Measurements from ENCODE around the gene HELZ.

GRCh38 chr17:67171560-67171959 lies 73.4 kb downstream of the HELZ start:
- TF ChIP-seq TEAD4 (IDR thresholded peaks at IDR 0.05; ENCODE audit: low read depth, low read length) (no peak), CHD1 (IDR thresholded peaks at IDR 0.05; ENCODE audit: low read depth, low read length) (no peak), POLR2A (IDR thresholded peaks at IDR 0.05; ENCODE audit: control extremely low read depth in 1 of 2, low read depth in 2 of 2, low read length in 2 of 2) (no peak), USF2 (IDR thresholded peaks at IDR 0.05; ENCODE audit: low read length) (no peak), YY1 (IDR thresholded peaks at IDR 0.05; ENCODE audit: low read depth, low read length) (no peak), MAFK (IDR thresholded peaks at IDR 0.05; ENCODE audit: low read depth, low read length) (no peak), CEBPB (IDR thresholded peaks at IDR 0.05; ENCODE audit: low read depth, low read length) (no peak), BACH1 (IDR thresholded peaks at IDR 0.05; ENCODE audit: low read length) (no peak), EP300 (IDR thresholded peaks at IDR 0.05; ENCODE audit: borderline replicate concordance in 1 of 2, low read depth in 2 of 2, low read length in 2 of 2) (no peak)
